Measurements from ENCODE around the gene ZNF221.

DNA sequence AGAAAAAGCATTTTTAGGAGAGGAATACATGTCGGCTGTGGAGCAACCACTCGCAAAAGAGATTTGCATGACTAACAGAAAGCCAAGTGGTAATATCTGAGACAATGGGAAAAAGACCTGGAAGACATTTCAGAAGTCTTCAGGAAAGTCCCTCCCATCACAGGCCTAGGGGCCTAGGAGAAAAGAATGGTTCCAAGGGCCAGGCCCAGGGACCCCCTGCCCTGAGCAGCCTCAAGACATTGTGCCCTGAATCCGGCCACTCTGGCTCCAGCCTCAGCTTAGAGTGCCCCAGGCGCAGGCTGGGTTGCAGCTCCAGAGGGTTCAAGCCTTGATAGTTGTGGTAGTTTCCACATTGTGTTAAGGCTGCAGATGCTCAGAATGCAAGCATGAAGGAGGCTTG is 9.4 kb downstream of the ZNF221 start:
- TF ChIP-seq, protein P1, sequence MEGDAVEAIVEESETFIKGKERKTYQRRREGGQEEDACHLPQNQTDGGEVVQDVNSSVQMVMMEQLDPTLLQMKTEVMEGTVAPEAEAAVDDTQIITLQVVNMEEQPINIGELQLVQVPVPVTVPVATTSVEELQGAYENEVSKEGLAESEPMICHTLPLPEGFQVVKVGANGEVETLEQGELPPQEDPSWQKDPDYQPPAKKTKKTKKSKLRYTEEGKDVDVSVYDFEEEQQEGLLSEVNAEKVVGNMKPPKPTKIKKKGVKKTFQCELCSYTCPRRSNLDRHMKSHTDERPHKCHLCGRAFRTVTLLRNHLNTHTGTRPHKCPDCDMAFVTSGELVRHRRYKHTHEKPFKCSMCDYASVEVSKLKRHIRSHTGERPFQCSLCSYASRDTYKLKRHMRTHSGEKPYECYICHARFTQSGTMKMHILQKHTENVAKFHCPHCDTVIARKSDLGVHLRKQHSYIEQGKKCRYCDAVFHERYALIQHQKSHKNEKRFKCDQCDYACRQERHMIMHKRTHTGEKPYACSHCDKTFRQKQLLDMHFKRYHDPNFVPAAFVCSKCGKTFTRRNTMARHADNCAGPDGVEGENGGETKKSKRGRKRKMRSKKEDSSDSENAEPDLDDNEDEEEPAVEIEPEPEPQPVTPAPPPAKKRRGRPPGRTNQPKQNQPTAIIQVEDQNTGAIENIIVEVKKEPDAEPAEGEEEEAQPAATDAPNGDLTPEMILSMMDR (IDR thresholded peaks at IDR 0.05), result no peak
- no peak for TF ChIP-seq POLR2A (IDR thresholded peaks at IDR 0.05)
